KMS-11 (cell line): Measurements from ENCODE around the gene NOP14.
"Not testable (repeated sequence)": the region's sequence is repeated elsewhere in the genome, so short reads cannot be mapped to it uniquely, and the experiment has no call there.

Source experiments
- H2AFZ ChIP-seq: fragments of 200-600 bp; sonication (generic); 2 replicates; pipeline ENCODE4 v1.6.1; 2016; ENCODE audit warnings: antibody characterized with exemption, mixed run types, low read depth
- H3K27ac ChIP-seq: fragments of 200-600 bp; sonication (generic); 2 replicates; pipeline ENCODE4 v1.6.1; 2016; ENCODE audit warnings: mild to moderate bottlenecking, mixed run types
- H3K27me3 ChIP-seq: fragments of 200-600 bp; sonication (generic); 2 replicates; pipeline ENCODE4 v1.6.1; 2017; ENCODE audit warnings: mild to moderate bottlenecking, low read depth, mixed run types, moderate library complexity; ENCODE audit not compliant: insufficient read depth
- H3K36me3 ChIP-seq: fragments of 200-600 bp; sonication (generic); 2 replicates; pipeline ENCODE4 v1.6.1; 2017; ENCODE audit warnings: mild to moderate bottlenecking, mixed run types; ENCODE audit not compliant: insufficient read depth
- H3K4me1 ChIP-seq: fragments of 200-600 bp; sonication (generic); 2 replicates; pipeline ENCODE4 v1.6.1; 2016; ENCODE audit warnings: mild to moderate bottlenecking, low read depth, mixed run types; ENCODE audit not compliant: poor library complexity, severe bottlenecking
- H3K4me2 ChIP-seq: fragments of 200-600 bp; sonication (generic); 2 replicates; pipeline ENCODE4 v1.7.0; 2016; ENCODE audit warnings: mild to moderate bottlenecking, mixed run types
- H3K4me3 ChIP-seq: fragments of 200-600 bp; sonication (generic); IDR thresholded peaks from 2 replicates; pipeline ENCODE4 v1.6.1; 2017; ENCODE audit warnings: low read depth, low read length, mixed read lengths; ENCODE audit not compliant: insufficient read depth
- H3K79me2 ChIP-seq: fragments of 200-600 bp; sonication (generic); 2 replicates; pipeline ENCODE4 v1.6.1; 2016; ENCODE audit warnings: low read depth, mixed run types; ENCODE audit not compliant: insufficient read depth
- H3K9ac ChIP-seq: fragments of 200-600 bp; sonication (generic); 2 replicates; pipeline ENCODE4 v1.6.1; 2016; ENCODE audit warnings: mild to moderate bottlenecking, mixed run types
- H4K20me1 ChIP-seq: fragments of 200-600 bp; sonication (generic); 2 replicates; pipeline ENCODE4 v1.6.1; 2016; ENCODE audit warnings: mild to moderate bottlenecking, mixed run types; ENCODE audit not compliant: insufficient read depth
- CTCF ChIP-seq: fragments of 200-600 bp; sonication (generic); conservative IDR thresholded peaks from 2 replicates; pipeline ENCODE4 v1.6.1; 2017; ENCODE audit warnings: low read depth, mild to moderate bottlenecking, antibody characterized with exemption, low read length, moderate library complexity, mixed read lengths

NOP14 gene

GRCh38 chr4:2924286-2924685 is 38.9 kb downstream of the NOP14 start:
- Histone ChIP-seq H3K79me2 (no peaks in the 10 kb centered on the region), H3K4me3 (no peak overlapping the region), H3K36me3 (no peaks in the 10 kb centered on the region), H3K9ac (no peak overlapping the region), H3K4me2 (no peak overlapping the region), H2AFZ (no peak overlapping the region), H3K27ac (no peak overlapping the region), H4K20me1 (no peaks in the 10 kb centered on the region), H3K4me1 (no peaks in the 10 kb centered on the region), H3K27me3 (no peaks in the 10 kb centered on the region)
- TF ChIP-seq CTCF = no peak

GRCh38 chr4:2923668-2924173 is 39.5 kb downstream of the NOP14 start:
- no peaks in the 10 kb centered on the region for H4K20me1 ChIP-seq
- H3K4me3 ChIP-seq = no peak overlapping the region
- TF ChIP-seq CTCF = no peak
- H3K36me3 ChIP-seq = no peaks in the 10 kb centered on the region
- H3K27me3 ChIP-seq = no peaks in the 10 kb centered on the region
- no peak overlapping the region for H3K4me2 ChIP-seq
- H3K9ac ChIP-seq = no peak overlapping the region
- no peaks in the 10 kb centered on the region for H3K79me2 ChIP-seq
- no peaks in the 10 kb centered on the region for H3K4me1 ChIP-seq
- no peak overlapping the region for H2AFZ ChIP-seq
- no peak overlapping the region for H3K27ac ChIP-seq

- Histone ChIP-seq H3K36me3 (no peaks in the 10 kb centered on the region), H4K20me1 (no peaks in the 10 kb centered on the region), H3K9ac (no peak overlapping the region), H3K27ac (no peak overlapping the region), H3K4me2 (no peak overlapping the region), H3K4me1 (no peaks in the 10 kb centered on the region), H2AFZ (no peak overlapping the region), H3K27me3 (no peaks in the 10 kb centered on the region), H3K4me3 (no peak overlapping the region), H3K79me2 (no peaks in the 10 kb centered on the region)
- no peak for TF ChIP-seq CTCF
Observed at GRCh38 chr4:2923141-2923551, 40.1 kb downstream of the NOP14 start.

- not testable (repeated sequence) for H3K36me3 ChIP-seq, H3K4me3 ChIP-seq, H3K9ac ChIP-seq, H4K20me1 ChIP-seq, H2AFZ ChIP-seq, H3K27me3 ChIP-seq, H3K4me2 ChIP-seq, H3K4me1 ChIP-seq, H3K27ac ChIP-seq, H3K79me2 ChIP-seq
Observed at GRCh38 chr4:2922453-2923101, 40.6 kb downstream of the NOP14 start.

GRCh38 chr4:2918714-2919113 is 44.5 kb downstream of the NOP14 start:
- not testable (repeated sequence) for H3K36me3 ChIP-seq, H4K20me1 ChIP-seq, H3K4me2 ChIP-seq, H3K4me1 ChIP-seq, H3K27me3 ChIP-seq, H3K79me2 ChIP-seq, H3K4me3 ChIP-seq, H3K9ac ChIP-seq, H3K27ac ChIP-seq, H2AFZ ChIP-seq

GRCh38 chr4:2918300-2918699 is 44.9 kb downstream of the NOP14 start:
- H3K27me3 ChIP-seq, H2AFZ ChIP-seq, H4K20me1 ChIP-seq, H3K79me2 ChIP-seq, H3K4me2 ChIP-seq, H3K36me3 ChIP-seq, H3K4me3 ChIP-seq, H3K4me1 ChIP-seq, H3K9ac ChIP-seq, H3K27ac ChIP-seq: not testable (repeated sequence)

GRCh38 chr4:2916696-2917095 is 46.5 kb downstream of the NOP14 start:
- H3K27ac ChIP-seq, H4K20me1 ChIP-seq, H3K79me2 ChIP-seq, H3K9ac ChIP-seq, H3K4me1 ChIP-seq, H3K4me2 ChIP-seq, H2AFZ ChIP-seq, H3K27me3 ChIP-seq, H3K4me3 ChIP-seq, H3K36me3 ChIP-seq: not testable (repeated sequence)
